HepG2 (cell line): ENCODE measurements around the gene COG5. TPM values are rescaled to one million over a fixed set of nuclear protein-coding genes. Genes with fewer than 3 reads are reported as not detected.
A peak's percentile ranks its signal among the peaks of the same experiment; 100 is the strongest.

ENCODE experiments used
- ATAC-seq: fragments of 200-7000 bp; cut with Tn5 transposase; 3 replicates; pipeline ENCODE4 v1.9.1; 2020; ENCODE audit warnings: mild to moderate bottlenecking, moderate library complexity
- BruUV-seq: library from RNA; stranded (reverse); fragments of 400-500 nt; replicated peaks from 2 replicates; lab custom pipeline; 2021; lab: Mats Ljungman, UMichigan
- CTCF ChIA-PET: fragments of 300-600 bp; formaldehyde crosslinking; extraction: SDS; loops from one replicate; lab custom pipeline; 2021; ENCODE audit warnings: low total read pairs, inconsistent platforms, low intra/inter-chr PET ratio; lab: Yijun Ruan, JAX
- POLR2A ChIA-PET: fragments of 350-600 bp; sonication (Branson Sonifier 250); formaldehyde crosslinking; loops from one replicate; lab custom pipeline; 2020; ENCODE audit warnings: antibody characterized with exemption, inconsistent platforms; lab: Yijun Ruan, JAX
- DNase-seq: peaks from one replicate; pipeline ENCODE4 v3.0.0-alpha.2; 2015; ENCODE audit warnings: low spot score
- FAIRE-seq: peaks from 3 replicates; lab custom pipeline; 2011; peaks lifted over from hg19 to GRCh38; lab: Jason Lieb, UNC
- H2AFZ ChIP-seq: one replicate; pipeline ENCODE4 v1.6.1; 2011; ENCODE audit warnings: low read length, inconsistent platforms
- H3K27ac ChIP-seq: fragments of 300-600 bp; 3 replicates; pipeline ENCODE4 v1.8.0; 2011; ENCODE audit warnings: mixed run types, mild to moderate bottlenecking, mixed read lengths, low read length, inconsistent platforms; ENCODE audit not compliant: insufficient read depth; ENCODE audit errors: extremely low read length
- H3K27me3 ChIP-seq, 2 experiments: fragments of 200-600 bp in 1 of 2; 2 replicates in 1 of 2; 3 replicates in 1 of 2; pipeline versions ENCODE4 v1.6.0 to v1.8.0; 2011; ENCODE audit warnings: low read length in 2 of 2, mild to moderate bottlenecking in 2 of 2, moderate library complexity in 2 of 2, inconsistent platforms in 1 of 2; ENCODE audit not compliant: insufficient read depth in 2 of 2, control insufficient read depth in 1 of 2
- H3K36me3 ChIP-seq, 2 experiments: fragments of 200-600 bp in 1 of 2; replicated peaks in 1 of 2; 2 replicates in 1 of 2; 3 replicates in 1 of 2; pipeline versions ENCODE4 v1.5.1 to v1.8.0; 2011; ENCODE audit warnings: low read length in 2 of 2, inconsistent platforms in 1 of 2; ENCODE audit not compliant: insufficient read depth in 2 of 2, control insufficient read depth in 1 of 2
- H3K4me1 ChIP-seq: 2 replicates; pipeline ENCODE4 v1.5.1; 2012; ENCODE audit warnings: low read length, inconsistent platforms; ENCODE audit not compliant: insufficient read depth
- H3K4me2 ChIP-seq: 2 replicates; pipeline ENCODE4 v1.6.0; 2011; ENCODE audit warnings: low read depth, low read length, inconsistent platforms
- H3K4me3 ChIP-seq, 3 experiments: fragments of 200-600 bp in 1 of 3; sonication (generic), shearing (Covaris generic) in 1 of 3; replicated peaks in 1 of 3; 2 replicates each; pipeline ENCODE4 v1.5.1; 2011 to 2016; ENCODE audit warnings: low read length in 3 of 3, inconsistent platforms in 2 of 3, low read depth in 2 of 3, mild to moderate bottlenecking in 2 of 3, control low read depth in 1 of 3, mixed read lengths in 1 of 3; ENCODE audit not compliant: insufficient read depth in 1 of 3
- H3K79me2 ChIP-seq: one replicate; pipeline ENCODE4 v1.6.1; 2011; ENCODE audit warnings: low read length, inconsistent platforms; ENCODE audit not compliant: insufficient read depth
- H3K9ac ChIP-seq: 2 replicates; pipeline ENCODE4 v1.6.0; 2011; ENCODE audit warnings: mild to moderate bottlenecking, low read depth, low read length, inconsistent platforms; ENCODE audit not compliant: insufficient read depth
- H3K9me3 ChIP-seq: 2 replicates; pipeline ENCODE4 v1.5.1; 2012; ENCODE audit warnings: mild to moderate bottlenecking, low read length
- H4K20me1 ChIP-seq: 2 replicates; pipeline ENCODE4 v1.6.0; 2011; ENCODE audit warnings: inconsistent platforms, mild to moderate bottlenecking, low read length, moderate library complexity; ENCODE audit not compliant: insufficient read depth
- ATF7 ChIP-seq, 2 experiments: fragments of 450-650 bp in 1 of 2; sonication (generic) in 1 of 2; formaldehyde crosslinking in 1 of 2; IDR thresholded peaks; 2 replicates each; pipeline versions ENCODE4 v1.4.0 to v1.6.1; 2016 to 2020; ENCODE audit warnings: antibody characterized with exemption in 1 of 2, mild to moderate bottlenecking in 1 of 2, missing genetic modification reagents in 1 of 2
- ESRRA ChIP-seq: sonication (generic); formaldehyde crosslinking; IDR thresholded peaks from 2 replicates; pipeline ENCODE4 v1.5.1; 2020; ENCODE audit warnings: mild to moderate bottlenecking, low read depth, missing genetic modification reagents
- HNF4G ChIP-seq, 2 experiments: sonication (generic) in 1 of 2; formaldehyde crosslinking in 1 of 2; IDR thresholded peaks; 2 replicates each; pipeline versions ENCODE4 v1.4.0 to v1.6.1; 2011 to 2020; ENCODE audit warnings: borderline replicate concordance in 2 of 2, low read depth in 2 of 2, mild to moderate bottlenecking in 2 of 2, low read length in 1 of 2, missing genetic modification reagents in 1 of 2, moderate library complexity in 1 of 2
- KDM1A ChIP-seq: IDR thresholded peaks from 2 replicates; pipeline ENCODE4 v1.6.1; 2016; ENCODE audit warnings: missing compliant biosample characterization
- SIN3A ChIP-seq: IDR thresholded peaks from 2 replicates; pipeline ENCODE4 v1.6.1; 2011; ENCODE audit warnings: low read depth, mild to moderate bottlenecking, control low read depth, low read length, borderline replicate concordance
- TP53 ChIP-seq: sonication (generic); formaldehyde crosslinking; conservative IDR thresholded peaks from 2 replicates; pipeline ENCODE4 v1.4.0; 2020; ENCODE audit warnings: missing genetic modification reagents
- ZNF263 ChIP-seq: sonication (generic); formaldehyde crosslinking; IDR thresholded peaks from 2 replicates; pipeline ENCODE4 v1.4.0; 2020; ENCODE audit warnings: missing genetic modification reagents
- ZNF510 ChIP-seq: sonication (generic); formaldehyde crosslinking; IDR thresholded peaks from 2 replicates; pipeline ENCODE4 v1.4.0; 2020; ENCODE audit warnings: low read depth, mild to moderate bottlenecking, missing genetic modification reagents
- WGBS: methylation state at CpG from one replicate; pipeline ENCODE4 v1.1.6; 2017; ENCODE audit warnings: low lambda C conversion rate; 5-methylcytosine and 5-hydroxymethylcytosine counted together
- in situ Hi-C: cut with HindIII; loops from 2 replicates; pipeline ENCODE4 v1.10.0; 2017; ENCODE audit warnings: low pct_unique_long_range_greater_than_20kb; ENCODE audit not compliant: extremely low pct_ligation_motif_present
- intact Hi-C: fragments of 100-400 bp; cut with micrococcal nuclease; formaldehyde crosslinking; loops from one replicate; pipeline ENCODE4 v1.10.0; 2022; ENCODE audit not compliant: unreplicated experiment
- polyA plus RNA-seq, 8 experiments: library from polyadenylated mRNA; depleted of rRNA in 3 of 8; stranded (reverse) in 7 of 8; unstranded in 1 of 8; fragments of >200 nt; fragmentation: Illumina TruSeq in 4 of 8; extraction: Trizol in 4 of 8; gene quantifications; 2 replicates each; pipeline versions ENCODE4 v1.2.1 to v1.2.3, GENCODE V29; 2011 to 2016; ENCODE audit warnings: low read depth in 4 of 8, missing spikeins in 1 of 8, mixed read lengths in 1 of 8; ENCODE audit not compliant: insufficient read depth in 1 of 8
- total RNA-seq, 5 experiments: library from RNA; depleted of rRNA; stranded (reverse); fragments of >200 nt; fragmentation: Illumina TruSeq; extraction: Trizol; gene quantifications; 2 replicates each; pipeline ENCODE4 v1.2.3, GENCODE V29; 2016; ENCODE audit warnings: low read depth in 1 of 5
- TF ChIP-seq, protein P1 (sequence below): sonication (generic); formaldehyde crosslinking; IDR thresholded peaks from 2 replicates; pipeline ENCODE4 v1.9.0; 2022; ENCODE audit warnings: low read depth, missing genetic modification reagents

Gene COG5
- total and polyA plus RNA-seq, 2 of the 13 experiments (the other 11 are each of a cell fraction or from before 2014, with no cell fraction given), result 20.4 to 31.3 TPM

DNA sequence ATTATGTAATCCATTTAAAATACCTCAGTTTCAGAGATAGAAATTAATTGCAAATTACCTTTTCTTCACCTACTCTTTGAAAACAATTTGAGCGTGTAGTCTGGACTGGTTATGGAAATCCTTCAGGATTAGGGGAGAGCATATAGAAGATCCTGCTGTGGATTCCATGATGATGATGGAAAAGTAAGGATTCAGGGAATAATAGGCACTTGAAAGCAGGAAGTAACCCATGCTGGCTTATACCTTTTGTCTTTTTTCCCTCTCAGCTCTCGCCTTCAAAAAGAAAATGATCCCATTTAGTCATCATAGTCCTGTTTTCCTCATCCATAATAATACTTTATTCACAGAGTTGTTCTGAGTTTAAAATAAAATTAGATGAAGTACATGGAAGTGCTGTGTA, 390.5 kb downstream of the COG5 start (continued):
- TF ChIP-seq ESRRA (no peak), SIN3A (no peak), TP53 (CRISPR knock-in tag) (no peak)

DNA sequence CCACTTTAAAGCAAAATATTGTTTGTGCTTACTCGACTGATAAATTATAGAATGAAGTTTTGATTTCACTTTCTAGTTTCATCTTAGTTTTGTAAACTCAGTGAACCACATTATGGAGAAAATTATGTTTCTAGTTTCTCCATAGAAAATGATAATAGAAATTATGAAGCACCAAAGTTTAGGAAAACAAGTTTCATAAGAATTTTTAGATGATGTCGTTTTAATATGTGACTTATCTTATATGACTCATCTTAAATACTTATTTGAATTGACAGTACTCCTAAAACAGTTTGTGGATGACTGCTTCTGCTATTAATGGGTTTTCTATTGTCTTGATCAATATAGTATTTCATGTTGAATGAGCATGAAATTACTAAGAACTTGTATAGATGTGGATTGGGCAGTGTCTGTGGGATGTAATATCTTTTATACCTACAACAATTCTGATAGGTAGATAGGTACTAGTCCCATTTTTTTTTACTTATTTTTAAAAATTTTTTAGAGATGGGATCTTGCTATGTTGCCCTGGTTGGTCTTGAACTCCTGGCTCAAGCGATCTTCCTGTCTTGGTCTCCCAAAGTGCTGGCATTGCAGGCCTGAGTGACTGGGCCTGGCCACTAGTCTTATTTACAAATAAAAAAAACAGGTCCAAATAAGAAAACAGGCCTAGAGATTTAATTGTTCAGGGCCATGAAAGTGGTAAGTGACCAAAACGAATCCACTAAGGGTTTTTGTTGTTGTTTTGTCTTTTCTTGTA, 391.3 kb downstream of the COG5 start:
- TF ChIP-seq ATF7 (IDR thresholded peaks at IDR 0.05) (peak; percentile 35; the same call in 1 of the 2 replicates), ATF7 (CRISPR knock-in tag; IDR thresholded peaks at IDR 0.05) (no peak), KDM1A (CRISPR knock-in tag) (no peak)
- Histone ChIP-seq H4K20me1 (peaks cover 64% of the 10 kb centered on the region), H3K4me2 (no peak overlapping the region), H3K4me1 (peaks cover 7% of the 10 kb centered on the region), H3K27ac (no peak overlapping the region), H3K4me3 (no peak overlapping the region), H3K9me3 (no peaks in the 10 kb centered on the region), H2AFZ (no peak overlapping the region), H3K36me3 (0 out of 5 replicates have a peak, but pooled peaks cover 0 to 7% of the 10 kb centered on the region in 2 experiments), H3K79me2 (peaks cover 71% of the 10 kb centered on the region), H3K9ac (no peak overlapping the region), H3K27me3 (no peaks in the 10 kb centered on the region)
- ChIA-PET POLR2A (no interaction called here), CTCF (no interaction called here)
- BruUV-seq, result no TSS peak
- ATAC-seq, result no peak
- in situ Hi-C loops, result no loop called here
- FAIRE-seq, result no peak
- intact Hi-C loops, result no loop called here
- 98% methylated on average over 4 of the region's 4 CpGs for WGBS
- DNase-seq, result no peak

DNA sequence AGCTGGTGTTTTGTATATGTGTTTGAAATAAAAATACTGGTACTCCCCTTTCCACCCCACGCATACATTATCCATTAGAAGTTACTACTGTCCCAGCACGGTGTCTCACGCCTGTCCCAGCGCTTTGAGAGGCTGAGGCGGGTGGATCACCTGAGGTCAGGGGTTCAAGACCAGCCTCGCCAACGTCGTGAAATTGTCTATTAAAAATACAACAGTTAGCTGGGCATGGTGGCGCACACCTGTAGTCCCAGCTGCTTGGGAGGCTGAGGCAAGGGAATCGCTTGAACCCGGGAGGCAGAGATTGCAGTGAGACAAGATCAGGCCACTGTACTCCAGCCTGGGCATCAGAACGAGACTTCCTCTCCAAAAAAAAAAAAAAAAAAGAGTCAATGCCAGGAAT, 392.2 kb downstream of the COG5 start:
- intact Hi-C loops, result no loop called here
- H3K36me3 ChIP-seq, result 0 out of 5 replicates have a peak, but pooled peaks cover 0 to 7% of the 10 kb centered on the region in 2 experiments
- no peak overlapping the region for H2AFZ ChIP-seq
- H3K79me2 ChIP-seq, result peaks cover 61% of the 10 kb centered on the region
- DNase-seq, result no peak
- WGBS, result 98% methylated on average over 12 of the region's 12 CpGs
- ATAC-seq, result no peak
- no peaks in the 10 kb centered on the region for H3K9me3 ChIP-seq
- H3K4me1 ChIP-seq, result peaks cover 7% of the 10 kb centered on the region
- no peak for FAIRE-seq
- H3K4me2 ChIP-seq, result no peak overlapping the region
- H3K4me3 ChIP-seq, result no peak overlapping the region
- POLR2A ChIA-PET, result no interaction called here
- no peak overlapping the region for H3K9ac ChIP-seq
- no peaks in the 10 kb centered on the region for H3K27me3 ChIP-seq
- no peak overlapping the region for H3K27ac ChIP-seq
- CTCF ChIA-PET, result no interaction called here
- in situ Hi-C loops, result no loop called here
- BruUV-seq, result no TSS peak
- H4K20me1 ChIP-seq, result peaks cover 64% of the 10 kb centered on the region
- TF ChIP-seq HNF4G (IDR thresholded peaks at IDR 0.05; ENCODE audit: borderline replicate concordance, low read depth, low read length), result no peak
- TF ChIP-seq HNF4G (CRISPR knock-in tag; IDR thresholded peaks at IDR 0.05; ENCODE audit: borderline replicate concordance, low read depth), result no peak
- TF ChIP-seq ZNF263, result no peak
- no peak for TF ChIP-seq ZNF510 (CRISPR knock-in tag)
- TF ChIP-seq, protein P1, sequence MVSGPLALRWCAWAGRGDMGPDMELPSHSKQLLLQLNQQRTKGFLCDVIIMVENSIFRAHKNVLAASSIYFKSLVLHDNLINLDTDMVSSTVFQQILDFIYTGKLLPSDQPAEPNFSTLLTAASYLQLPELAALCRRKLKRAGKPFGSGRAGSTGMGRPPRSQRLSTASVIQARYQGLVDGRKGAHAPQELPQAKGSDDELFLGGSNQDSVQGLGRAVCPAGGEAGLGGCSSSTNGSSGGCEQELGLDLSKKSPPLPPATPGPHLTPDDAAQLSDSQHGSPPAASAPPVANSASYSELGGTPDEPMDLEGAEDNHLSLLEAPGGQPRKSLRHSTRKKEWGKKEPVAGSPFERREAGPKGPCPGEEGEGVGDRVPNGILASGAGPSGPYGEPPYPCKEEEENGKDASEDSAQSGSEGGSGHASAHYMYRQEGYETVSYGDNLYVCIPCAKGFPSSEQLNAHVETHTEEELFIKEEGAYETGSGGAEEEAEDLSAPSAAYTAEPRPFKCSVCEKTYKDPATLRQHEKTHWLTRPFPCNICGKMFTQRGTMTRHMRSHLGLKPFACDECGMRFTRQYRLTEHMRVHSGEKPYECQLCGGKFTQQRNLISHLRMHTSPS, result no peak
